HG03066 (cell line): Measurements from ENCODE around the gene TIGD6.

Experiments
- ATAC-seq: cut with Tn5 transposase; IDR thresholded peaks from one replicate; pipeline ENCODE4 v1.9.1; 2021; ENCODE audit warnings: low read depth; ENCODE audit not compliant: unreplicated experiment

TIGD6 gene

DNA sequence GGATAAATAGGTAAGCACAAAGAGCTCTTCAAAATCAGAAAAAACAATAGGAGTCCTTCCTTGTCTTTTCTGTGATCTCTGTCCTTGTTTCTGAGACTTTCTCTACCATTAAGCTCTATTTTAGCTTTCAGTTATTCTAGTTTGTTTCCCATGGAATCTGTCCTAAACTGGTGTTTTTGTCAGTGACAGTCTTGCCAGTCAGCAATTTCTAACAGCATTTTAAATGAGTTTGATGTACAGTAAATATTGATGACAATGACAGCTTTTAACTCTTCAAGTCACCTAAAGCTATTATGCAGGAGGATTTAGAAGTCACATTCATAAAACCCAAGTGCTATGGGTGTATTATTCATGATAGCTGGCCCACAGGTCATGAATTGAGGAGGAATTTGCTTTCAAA, 17.9 kb downstream of the TIGD6 start:
- ATAC-seq, result no peak

DNA sequence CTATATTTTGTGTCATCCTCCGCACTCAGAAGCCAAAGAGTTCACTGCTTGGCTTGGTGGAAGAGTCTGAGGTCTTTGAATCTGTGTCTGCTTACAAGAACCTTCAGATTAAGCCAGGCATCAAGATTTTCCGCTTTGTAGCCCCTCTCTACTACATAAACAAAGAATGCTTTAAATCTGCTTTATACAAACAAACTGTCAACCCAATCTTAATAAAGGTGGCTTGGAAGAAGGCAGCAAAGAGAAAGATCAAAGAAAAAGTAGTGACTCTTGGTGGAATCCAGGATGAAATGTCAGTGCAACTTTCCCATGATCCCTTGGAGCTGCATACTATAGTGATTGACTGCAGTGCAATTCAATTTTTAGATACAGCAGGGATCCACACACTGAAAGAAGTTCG, 19.2 kb downstream of the TIGD6 start:
- ATAC-seq, result no peak

DNA sequence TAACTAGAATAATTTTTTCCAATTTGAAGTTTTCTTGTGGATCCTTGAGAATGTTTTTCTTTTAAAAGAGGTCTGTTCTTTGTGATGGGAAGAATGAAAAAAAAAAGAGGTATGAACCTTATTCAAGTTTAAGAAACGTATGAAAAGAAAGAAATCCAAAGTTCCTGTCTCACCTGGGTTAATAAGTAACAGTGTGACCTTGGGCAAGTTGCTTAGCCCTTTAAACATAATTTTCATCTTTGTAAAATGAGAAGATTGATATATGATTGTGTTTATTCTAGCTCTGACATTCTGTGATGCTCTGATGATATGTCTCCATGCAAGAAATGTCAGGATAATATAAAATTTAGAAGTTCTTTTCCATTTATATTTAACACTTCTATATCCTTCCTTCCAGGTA, 20.6 kb downstream of the TIGD6 start:
- no peak for ATAC-seq

DNA sequence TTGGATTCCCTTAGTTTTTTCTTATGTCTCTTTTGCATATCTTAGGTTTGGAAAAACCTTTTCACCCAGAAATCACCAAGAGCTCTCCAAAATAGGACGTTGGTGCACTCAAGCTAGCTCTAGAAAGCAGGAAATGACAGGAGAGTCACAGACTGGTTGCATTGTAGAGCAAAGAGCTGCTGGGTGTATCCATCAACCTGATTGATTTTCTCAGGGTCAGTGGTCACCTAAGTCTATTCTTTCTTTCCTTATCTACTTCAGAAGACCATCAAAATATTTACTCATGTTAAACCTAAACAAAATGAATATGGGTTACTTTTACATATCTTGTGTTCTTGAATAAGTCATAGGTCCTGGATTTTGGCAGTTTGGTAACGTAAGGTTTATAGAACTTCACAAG, 25.0 kb downstream of the TIGD6 start:
- ATAC-seq, result no peak

DNA sequence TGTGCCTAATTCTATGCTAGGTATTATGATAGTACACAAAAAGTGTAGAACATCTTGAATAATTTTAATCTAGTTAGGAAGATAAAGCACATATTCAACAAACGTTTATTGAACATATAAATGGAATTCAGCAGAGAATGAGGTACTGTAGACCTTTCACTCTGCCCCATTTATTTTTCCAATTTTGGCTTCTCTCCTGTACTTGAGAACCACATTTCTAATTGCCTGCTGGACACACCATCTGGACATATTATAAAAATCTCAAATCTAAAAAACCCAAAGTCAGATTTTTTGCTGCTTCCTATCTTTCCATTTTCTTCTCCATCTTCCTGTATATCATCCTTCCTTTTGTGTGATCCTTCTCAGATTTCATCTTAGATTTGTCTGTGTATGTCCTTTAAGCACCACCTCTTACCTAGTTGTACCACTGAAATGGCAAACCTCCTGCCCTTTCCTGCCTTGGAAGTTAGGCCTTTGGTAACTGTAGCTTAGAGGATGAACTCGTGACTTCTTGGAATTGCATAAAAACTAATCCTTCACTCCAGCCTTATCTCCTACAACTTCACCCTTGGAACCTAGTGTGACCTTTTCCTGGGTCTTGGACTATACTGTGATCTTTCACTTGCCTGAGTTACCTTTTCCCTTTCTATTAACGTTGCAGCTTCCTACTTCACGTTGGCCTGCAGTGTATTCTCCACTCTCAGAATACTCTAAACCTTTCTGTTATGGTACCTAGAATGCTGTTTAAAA, 31.1 kb downstream of the TIGD6 start:
- ATAC-seq, result no peak

DNA sequence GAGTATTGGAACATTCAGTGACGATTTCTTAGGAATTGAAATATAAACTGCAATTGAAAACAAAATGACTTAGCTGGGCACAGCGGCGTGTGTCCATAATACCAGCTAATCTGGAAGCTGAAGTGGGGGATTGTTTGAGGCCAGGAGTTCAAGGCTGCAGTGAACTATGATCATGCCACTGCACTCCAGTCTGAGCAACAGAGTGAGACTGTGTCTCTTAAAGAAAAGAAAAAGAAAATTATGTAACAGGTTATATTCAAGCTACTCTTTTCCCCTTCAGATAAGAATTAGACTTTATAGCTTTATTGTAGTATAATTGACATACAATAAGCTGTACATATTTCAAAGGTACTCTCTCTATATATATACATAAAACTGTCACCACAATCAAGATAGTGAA, 33.5 kb downstream of the TIGD6 start:
- no peak for ATAC-seq

DNA sequence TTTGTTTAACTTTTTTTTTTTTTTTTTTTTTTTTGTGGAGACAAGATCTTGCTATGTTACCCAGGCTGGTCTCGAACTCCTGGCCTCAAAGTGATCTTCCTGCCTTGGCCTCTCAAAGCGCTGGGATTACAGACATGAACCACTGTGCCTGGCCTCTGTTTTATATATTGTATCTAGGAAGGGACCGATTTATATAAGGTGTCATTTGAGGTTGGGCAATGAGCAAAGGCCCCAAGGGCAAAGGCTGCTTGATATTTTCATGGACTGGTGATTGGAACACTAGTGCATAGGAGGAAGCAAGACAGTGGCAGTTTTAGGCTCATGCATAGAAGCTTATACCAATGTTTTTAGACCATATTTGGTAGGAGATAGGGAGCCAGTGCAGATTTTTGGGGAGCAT, 36.7 kb downstream of the TIGD6 start:
- ATAC-seq, result no peak

DNA sequence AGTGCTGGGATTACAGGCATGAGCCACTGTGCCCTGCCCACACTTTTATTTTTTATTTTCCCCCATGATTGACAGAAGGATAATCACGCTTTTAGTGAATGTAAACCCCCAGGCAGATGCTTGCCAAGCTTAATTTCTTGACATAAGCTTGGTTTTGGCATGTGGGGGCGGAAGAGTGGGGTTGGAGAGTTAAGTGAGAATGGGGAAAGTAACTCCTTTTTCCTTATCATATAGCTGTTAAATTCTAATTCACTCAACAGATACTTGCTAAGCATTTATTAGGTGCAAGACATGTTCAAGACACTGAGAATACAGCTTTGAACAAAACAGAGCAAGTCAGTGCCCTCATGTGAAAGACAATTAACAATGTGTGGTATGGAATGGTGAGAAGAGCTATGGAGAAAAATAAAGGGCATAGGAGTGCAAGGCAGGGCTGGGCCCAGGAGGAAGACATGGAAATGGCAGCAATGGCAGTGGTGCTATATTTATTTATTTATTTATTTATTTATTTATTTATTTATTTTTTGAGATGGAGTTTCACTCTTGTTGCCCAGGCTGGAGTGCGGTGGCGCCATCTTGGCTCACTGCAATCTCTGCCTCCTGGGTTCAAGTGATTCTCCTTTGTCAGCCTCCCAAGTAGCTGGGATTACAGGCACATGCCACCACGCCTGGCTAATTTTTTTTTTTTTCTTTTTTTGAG, 37.7 kb downstream of the TIGD6 start:
- ATAC-seq, result no peak

DNA sequence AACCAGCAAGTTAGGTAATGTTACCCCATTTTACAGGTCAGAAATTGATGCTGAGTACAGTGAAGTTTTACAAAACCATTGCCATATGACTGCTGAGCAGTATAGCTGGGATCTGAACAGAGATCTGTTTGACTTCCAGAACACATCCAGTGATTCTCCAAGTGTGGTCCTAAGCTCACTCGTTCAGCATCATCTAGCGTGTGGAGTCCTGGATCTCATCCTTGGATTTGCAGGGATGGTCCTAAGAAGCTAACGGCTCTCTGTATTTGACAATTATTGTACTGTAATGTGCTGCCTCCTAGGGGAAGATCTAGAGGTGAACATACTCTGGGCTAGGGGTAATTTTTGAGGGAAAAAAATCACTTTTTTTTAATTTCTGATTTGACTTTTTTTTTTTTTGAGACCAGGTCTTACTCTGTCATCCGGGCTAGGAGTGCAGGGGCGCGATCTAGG, 38.5 kb downstream of the TIGD6 start:
- no peak for ATAC-seq

DNA sequence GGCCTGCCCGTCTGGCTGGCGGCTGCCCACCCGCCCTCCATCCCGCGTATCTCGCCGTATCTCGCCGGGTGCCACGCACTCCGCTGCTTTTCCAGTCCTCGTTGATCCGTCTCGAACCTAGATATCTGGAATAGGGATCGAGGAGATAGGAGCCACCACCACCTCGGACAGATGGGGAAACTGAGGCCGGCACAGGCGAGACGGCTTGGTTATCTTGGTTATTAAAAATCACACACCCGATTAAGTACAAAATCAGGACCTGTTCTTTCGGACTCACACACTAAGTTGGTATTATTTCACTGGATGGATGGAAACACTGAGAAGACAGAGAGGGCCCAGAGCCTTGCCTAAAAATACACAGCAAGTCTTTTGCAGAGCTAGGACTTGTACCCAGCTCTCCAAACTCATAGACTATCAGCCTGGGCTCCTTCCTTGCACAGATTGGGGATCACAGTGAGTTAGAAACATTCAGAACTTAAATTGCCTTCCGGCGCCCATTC, 39.2 kb downstream of the TIGD6 start:
- no peak for ATAC-seq

DNA sequence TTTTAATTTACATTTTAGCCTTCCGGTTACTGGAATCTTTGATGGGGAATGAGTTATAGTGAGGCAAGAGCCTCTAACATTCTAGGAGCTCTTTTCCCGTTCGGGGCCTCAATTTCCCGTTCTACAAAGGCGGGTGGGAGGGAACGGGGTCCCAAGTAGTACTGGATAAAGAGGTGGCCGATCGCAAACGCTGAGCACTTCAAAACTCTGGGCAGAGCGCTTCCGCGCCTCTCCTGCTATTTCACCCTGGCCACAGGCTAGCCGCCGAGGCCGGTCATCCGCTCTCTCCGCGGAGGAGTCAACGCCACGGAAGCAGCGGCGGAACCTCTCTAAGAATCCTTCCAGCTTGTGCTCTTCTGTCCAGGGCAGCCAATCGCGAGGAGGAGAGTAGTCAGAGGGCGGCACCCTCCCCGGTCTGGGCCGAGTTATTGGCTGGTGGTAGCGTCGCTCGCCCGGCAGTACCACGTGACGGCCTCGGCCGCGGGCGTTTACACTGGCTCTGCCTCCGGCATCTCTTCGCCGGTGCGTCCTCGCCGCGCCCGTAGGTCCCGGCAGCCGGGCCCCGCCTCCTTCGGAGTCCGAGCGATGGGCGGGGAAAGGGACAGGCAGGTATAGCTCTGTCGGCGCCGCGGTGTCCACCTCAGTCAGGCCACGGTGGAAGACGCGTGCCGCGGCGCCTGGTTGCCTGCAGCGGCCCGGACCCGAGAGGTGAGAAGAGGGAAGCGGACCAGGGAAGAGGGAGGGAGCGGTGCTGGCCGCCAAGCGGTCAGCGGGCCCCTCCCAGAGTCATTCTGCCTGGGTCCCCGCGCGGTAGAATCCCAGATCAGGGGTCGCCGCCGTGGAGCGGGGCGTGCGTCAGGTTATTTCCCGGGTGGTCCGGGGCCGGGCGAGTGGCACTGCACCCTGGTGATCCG, 39.9 kb downstream of the TIGD6 start, which contains the start of gene SLC26A2:
TSS of gene SLC26A2 (plus strand) at position 487 of the 914 bp plus-strand sequence. CDS start 16,895 bp downstream, outside the sequence.
- peak; percentile 99 for ATAC-seq

DNA sequence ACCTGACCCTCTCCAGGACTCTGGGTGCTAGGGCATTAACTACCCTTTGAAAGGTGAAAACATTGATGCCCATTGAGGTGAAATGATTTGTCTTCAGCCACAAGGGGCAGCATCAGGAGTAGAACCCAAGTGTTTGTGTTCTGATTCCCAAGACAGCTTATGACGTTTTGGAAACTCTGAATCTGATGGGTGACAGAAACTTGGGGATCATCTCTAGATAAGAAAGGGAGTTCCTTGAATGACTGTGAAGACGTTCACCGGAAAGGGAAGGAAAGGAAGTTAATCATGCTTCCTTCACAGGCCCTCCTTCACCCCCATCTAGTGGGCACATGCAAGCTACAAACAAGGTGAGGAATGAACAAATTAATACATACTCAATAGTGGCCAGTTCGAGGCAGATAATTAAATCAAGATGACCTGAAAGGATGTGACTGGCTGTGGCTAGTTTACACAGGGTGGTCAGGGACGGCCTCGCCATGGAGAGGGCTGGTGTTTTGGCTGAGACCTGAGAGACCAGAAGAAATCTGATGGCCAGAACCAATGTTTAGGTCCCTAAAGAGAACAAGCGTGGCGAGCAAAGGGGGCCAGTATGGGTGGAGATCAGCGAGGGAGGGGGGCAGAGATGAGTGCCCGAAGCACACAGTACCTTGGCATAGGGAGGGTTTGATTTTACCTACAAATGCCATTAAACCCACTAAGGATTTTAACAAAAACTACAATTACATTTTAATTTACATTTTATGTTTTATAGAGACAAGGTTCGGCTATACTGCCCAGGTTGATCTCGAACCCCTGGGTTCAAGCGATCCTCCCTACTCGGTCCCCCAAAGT, 40.8 kb downstream of the TIGD6 start:
- no peak for ATAC-seq

DNA sequence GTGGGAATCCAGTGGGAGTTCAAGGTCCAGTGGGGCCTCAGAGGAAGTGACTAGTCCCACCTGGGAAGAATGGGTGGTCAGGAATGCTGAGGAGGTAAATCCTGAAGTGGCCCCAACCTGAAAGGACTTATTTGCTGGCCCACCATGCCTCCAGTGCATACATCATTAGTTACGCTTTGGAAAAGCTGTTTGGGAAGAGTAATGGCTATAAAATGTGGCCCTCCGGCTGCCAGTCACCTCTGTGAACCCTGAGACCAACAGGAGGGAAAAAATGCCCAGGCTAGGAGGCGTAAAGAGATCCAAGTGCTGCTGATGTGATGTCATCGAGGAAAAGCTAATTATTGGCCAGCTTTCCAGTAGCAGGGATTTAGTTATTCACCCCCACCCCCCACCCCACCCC, 42.6 kb downstream of the TIGD6 start:
- ATAC-seq, result no peak

DNA sequence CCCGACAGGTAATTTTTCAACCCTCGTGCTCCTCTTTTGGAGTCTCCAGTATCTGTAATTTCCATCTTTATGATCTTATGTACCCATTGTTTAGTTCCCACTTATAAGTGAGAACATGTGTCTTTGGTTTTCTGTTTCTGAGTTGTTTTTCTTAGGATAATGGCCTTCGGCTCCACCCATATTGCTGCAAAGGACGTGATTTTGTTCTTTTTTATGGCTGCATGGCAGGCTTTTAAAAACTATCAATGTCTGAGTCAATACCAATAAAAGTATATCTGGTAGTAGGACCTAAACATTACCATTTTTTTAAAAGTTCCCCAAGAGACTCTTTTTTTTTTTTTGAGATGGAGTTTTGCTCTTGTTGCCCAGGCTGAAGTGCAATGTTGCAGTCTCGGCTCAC, 43.8 kb downstream of the TIGD6 start:
- ATAC-seq, result no peak

DNA sequence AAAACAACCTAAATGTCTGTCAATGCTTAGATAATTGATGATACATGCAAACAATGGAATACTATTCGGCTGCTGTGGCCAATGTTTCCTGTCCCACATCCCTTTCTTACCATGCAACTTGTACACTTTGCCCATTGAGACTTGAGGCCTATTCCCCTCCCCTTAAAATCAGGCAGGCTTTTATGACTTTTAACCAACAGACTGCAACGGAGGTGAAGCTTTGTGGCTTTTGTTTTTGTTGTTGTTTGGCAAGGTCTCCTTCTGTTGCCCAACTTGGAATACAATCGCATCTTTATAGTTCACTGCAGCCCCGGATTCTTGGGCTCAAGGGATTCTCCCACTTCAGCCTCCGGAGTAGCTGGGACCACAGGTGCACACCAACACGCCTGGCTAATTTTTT, 45.7 kb downstream of the TIGD6 start:
- no peak for ATAC-seq

DNA sequence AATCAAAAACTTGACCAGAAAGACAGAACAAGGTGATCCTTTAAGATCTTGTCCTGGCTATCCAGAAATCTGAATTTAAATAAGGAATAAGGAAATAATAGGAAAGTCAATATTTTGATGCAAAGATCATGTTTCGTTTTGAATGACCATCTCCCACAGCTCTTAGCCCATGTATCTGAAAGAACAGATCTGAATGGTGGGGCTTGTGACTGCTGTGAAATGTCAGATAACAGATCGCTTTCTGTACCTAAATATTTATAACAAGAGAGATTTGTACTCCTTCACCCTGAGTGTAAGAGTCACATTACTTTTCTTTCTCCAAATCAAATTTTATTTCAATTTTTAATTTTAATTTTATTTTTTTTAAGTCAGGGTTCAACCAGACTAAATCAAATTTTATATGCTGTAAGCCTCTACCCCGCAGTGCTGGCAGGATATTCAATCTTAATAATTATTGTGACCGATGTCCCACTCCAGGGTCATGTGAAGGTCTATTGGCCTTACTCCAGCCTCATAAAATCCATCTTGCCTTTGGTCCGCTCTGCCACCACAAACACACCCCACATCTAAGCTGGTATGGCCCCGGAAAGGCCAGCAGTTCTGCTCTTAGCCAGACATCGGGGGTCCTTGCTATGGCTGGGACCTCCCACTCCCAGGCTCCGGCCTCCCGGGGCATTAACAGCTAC, 46.9 kb downstream of the TIGD6 start:
- no peak for ATAC-seq

DNA sequence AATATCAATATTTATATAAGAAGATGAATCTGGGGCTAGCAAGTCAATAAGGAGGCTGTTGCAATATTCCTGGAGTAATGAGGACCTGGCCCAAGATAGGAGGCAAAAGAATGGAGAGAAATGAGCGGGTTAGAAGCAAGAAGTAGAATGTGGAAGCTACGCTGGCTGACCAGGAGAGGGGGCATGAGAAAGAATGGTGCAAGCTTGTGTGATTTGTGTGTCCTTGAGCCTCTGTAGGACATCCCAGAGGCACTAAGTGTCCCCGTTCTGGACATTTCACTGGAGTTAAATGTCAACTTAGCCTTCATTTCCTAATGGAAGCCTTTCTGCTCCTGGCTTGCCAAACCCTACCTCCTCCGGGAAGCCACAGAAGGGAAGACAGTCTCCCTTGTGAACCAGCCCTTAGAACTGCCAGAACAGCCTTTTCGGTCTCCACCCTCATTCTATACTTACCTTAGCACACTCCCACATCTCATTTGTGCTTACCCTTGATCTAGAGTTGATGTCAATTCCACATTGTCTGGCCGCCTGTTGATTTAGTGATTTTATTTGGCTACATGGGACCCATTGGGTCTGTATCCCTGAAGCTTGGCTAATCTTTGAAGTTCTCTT, 49.2 kb downstream of the TIGD6 start:
- no peak for ATAC-seq

DNA sequence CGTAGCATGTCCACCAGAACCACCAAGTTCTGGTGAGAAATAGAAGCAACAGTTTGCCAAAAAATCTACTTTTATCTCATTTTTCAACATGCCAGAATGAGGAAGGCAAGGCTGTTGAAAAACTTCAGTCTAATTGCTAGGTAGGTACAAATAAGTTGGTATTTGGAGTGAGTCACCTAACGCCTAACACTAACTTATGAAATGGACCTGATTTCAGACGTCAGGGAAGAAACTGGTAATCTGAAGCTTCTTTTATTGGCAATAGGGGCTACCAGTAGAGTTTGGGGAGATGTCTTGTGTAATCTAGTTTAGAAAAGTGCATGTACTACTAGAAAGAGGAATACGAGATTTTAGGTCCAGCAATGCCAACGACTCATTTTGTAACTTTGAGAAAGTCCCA, 51.5 kb downstream of the TIGD6 start:
- ATAC-seq, result no peak

DNA sequence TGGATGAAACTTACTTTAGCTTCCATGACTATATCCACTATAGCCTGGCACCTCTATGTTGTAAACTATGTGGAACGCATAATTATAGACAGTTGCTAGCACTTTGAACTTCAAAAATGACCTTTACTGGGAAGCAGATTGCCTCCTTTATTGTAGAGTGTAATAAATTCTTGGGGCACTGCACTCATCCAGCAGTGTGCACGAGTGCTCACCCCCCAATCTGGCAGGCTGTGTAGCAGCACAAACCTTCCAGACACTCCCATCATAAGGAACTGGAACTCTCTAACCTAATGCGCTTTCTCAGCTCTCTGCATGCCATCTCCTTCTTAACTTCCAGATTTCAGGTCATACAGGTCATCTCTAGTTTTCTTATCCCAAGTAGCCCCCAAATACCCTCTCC, 54.3 kb downstream of the TIGD6 start:
- no peak for ATAC-seq
